DND-41 (cell line): Measurements from ENCODE around the gene DDIT4L.

Source experiments
- CTCF ChIP-seq: IDR thresholded peaks from 2 replicates; pipeline ENCODE4 v1.5.1; 2012; ENCODE audit warnings: borderline replicate concordance, low read length, moderate library complexity, mild to moderate bottlenecking; ENCODE audit not compliant: poor library complexity, severe bottlenecking; ENCODE audit errors: extremely low read depth
- EZH2 ChIP-seq: IDR thresholded peaks from 3 replicates; pipeline ENCODE4 v1.6.1; 2012; ENCODE audit warnings: borderline replicate concordance, low read depth, mild to moderate bottlenecking, moderate library complexity, low read length, inconsistent platforms; ENCODE audit not compliant: severe bottlenecking

DNA sequence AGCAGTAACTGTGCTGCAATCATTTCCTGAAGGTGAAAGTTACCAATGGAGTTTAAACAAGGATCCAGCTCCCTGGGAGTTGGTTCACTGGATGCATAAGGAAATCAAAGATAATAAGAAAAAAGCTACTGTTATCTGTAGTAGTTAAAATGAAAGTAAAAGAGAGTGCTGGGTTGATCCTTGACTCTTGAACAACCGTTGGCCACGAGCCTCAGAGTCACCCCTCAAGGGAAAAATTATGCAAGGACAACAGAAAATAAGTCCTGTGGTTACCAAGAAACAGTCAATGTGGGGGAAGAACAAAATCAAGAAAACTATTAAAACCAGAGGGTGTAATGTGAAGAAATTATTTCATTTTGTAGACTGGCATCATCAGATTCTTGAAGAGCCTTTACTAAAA, 49.7 kb upstream of the DDIT4L start:
- TF ChIP-seq CTCF (no peak), EZH2 (no peak)
